K562 (cell line): ENCODE measurements around the gene KAT6B. TPM values are rescaled to one million over a fixed set of nuclear protein-coding genes. Genes with fewer than 3 reads are reported as not detected.
A peak's percentile ranks its signal among the peaks of the same experiment; 100 is the strongest.

ENCODE experiments used
- CBX8 ChIP-seq: fragments of 200-600 bp; sonication (generic); IDR thresholded peaks from 2 replicates; pipeline ENCODE4 v1.6.1; 2012; ENCODE audit warnings: borderline replicate concordance, mixed run types, low read depth, mild to moderate bottlenecking, moderate library complexity, mixed read lengths, low read length, control low read depth, inconsistent platforms; ENCODE audit not compliant: poor library complexity, severe bottlenecking; ENCODE audit errors: extremely low read depth
- EP400 ChIP-seq: fragments of 450-650 bp; IDR thresholded peaks from 2 replicates; pipeline ENCODE4 v1.6.1; 2017; ENCODE audit warnings: antibody characterized with exemption, mild to moderate bottlenecking, moderate library complexity
- FOXJ3 ChIP-seq: sonication (generic); formaldehyde crosslinking; IDR thresholded peaks from 2 replicates; pipeline ENCODE4 v1.4.0; 2020; ENCODE audit warnings: mild to moderate bottlenecking, missing genetic modification reagents
- FOXK1 ChIP-seq: sonication (generic); formaldehyde crosslinking; IDR thresholded peaks from 2 replicates; pipeline ENCODE4 v1.8.0; 2022; ENCODE audit warnings: missing genetic modification reagents, mild to moderate bottlenecking, borderline replicate concordance
- FOXP1 ChIP-seq: sonication (generic); formaldehyde crosslinking; IDR thresholded peaks from 2 replicates; pipeline ENCODE4 v1.8.0; 2022; ENCODE audit warnings: mild to moderate bottlenecking, missing genetic modification reagents
- GABPA ChIP-seq: fragments of 200-800 bp; sonication (Bioruptor generic); conservative IDR thresholded peaks from 2 replicates; pipeline ENCODE4 v1.6.1; 2016; ENCODE audit warnings: low read depth, missing genetic modification characterization, missing compliant biosample characterization
- MAFF ChIP-seq: IDR thresholded peaks from 2 replicates; pipeline ENCODE4 v1.6.1; 2012; ENCODE audit warnings: low read length, improper control_type of control experiment
- MAFK ChIP-seq: IDR thresholded peaks from 2 replicates; pipeline ENCODE4 v1.6.1; 2011; ENCODE audit warnings: low read length, improper control_type of control experiment
- MTA3 ChIP-seq: fragments of 450-650 bp; formaldehyde crosslinking; IDR thresholded peaks from 2 replicates; pipeline ENCODE4 v1.6.1; 2017; ENCODE audit warnings: mild to moderate bottlenecking, borderline replicate concordance
- NKRF ChIP-seq: fragments of 450-650 bp; IDR thresholded peaks from 2 replicates; pipeline ENCODE4 v1.6.1; 2016; ENCODE audit warnings: borderline replicate concordance
- NR2C2 ChIP-seq, 2 experiments: fragments of 200-800 bp in 1 of 2; sonication (Bioruptor generic) in 1 of 2; sonication (generic) in 1 of 2; formaldehyde crosslinking in 1 of 2; IDR thresholded peaks; 2 replicates each; pipeline versions ENCODE4 v1.6.1 to v1.8.0; 2016 to 2022; ENCODE audit warnings: mild to moderate bottlenecking in 1 of 2, missing compliant biosample characterization in 1 of 2, missing genetic modification characterization in 1 of 2, missing genetic modification reagents in 1 of 2
- PHTF2 ChIP-seq: fragments of 250-450 bp; sonication (Bioruptor Pico); IDR thresholded peaks from 2 replicates; pipeline ENCODE4 v1.5.0; 2021; ENCODE audit warnings: mild to moderate bottlenecking
- POLR2G ChIP-seq: fragments of 200-400 bp; formaldehyde crosslinking; IDR thresholded peaks from 2 replicates; pipeline ENCODE4 v1.6.1; 2017; ENCODE audit warnings: low read depth, mild to moderate bottlenecking, antibody characterized with exemption, low read length, moderate library complexity
- RFX5 ChIP-seq: IDR thresholded peaks from 2 replicates; pipeline ENCODE4 v1.6.1; 2011; ENCODE audit warnings: low read depth, mild to moderate bottlenecking, improper control_type of control experiment, low read length
- SNAPC5 ChIP-seq: fragments of 250-450 bp; sonication (Bioruptor Pico); IDR thresholded peaks from 2 replicates; pipeline ENCODE4 v1.8.0; 2021; ENCODE audit warnings: moderate library complexity, mild to moderate bottlenecking, inconsistent platforms
- SREBF1 ChIP-seq: fragments of 150-350 bp; IDR thresholded peaks from 2 replicates; pipeline ENCODE4 v1.6.1; 2014; ENCODE audit warnings: antibody characterized with exemption, low read depth, low read length, borderline replicate concordance
- USF1 ChIP-seq: sonication (generic); formaldehyde crosslinking; IDR thresholded peaks from 2 replicates; pipeline ENCODE4 v1.9.0; 2022; ENCODE audit warnings: mild to moderate bottlenecking, missing genetic modification reagents
- ZFP36 ChIP-seq: fragments of 150-350 bp; IDR thresholded peaks from 2 replicates; pipeline ENCODE4 v1.6.1; 2018; ENCODE audit warnings: low read length, low read depth; ENCODE audit not compliant: partially characterized antibody
- ZKSCAN1 ChIP-seq: fragments of 150-350 bp; IDR thresholded peaks from 2 replicates; pipeline ENCODE4 v1.6.1; 2016; ENCODE audit warnings: low read depth, low read length
- ZNF124 ChIP-seq: sonication (generic); formaldehyde crosslinking; IDR thresholded peaks from 2 replicates; pipeline ENCODE4 v1.8.1; 2022; ENCODE audit warnings: missing genetic modification reagents
- ZNF263 ChIP-seq: sonication (generic); formaldehyde crosslinking; IDR thresholded peaks from 2 replicates; pipeline ENCODE4 v1.8.0; 2022; ENCODE audit warnings: mild to moderate bottlenecking, missing genetic modification reagents, borderline replicate concordance
- ZNF431 ChIP-seq: sonication (generic); formaldehyde crosslinking; IDR thresholded peaks from 2 replicates; pipeline ENCODE4 v1.8.0; 2022; ENCODE audit warnings: mild to moderate bottlenecking, missing genetic modification reagents
- ZNF512 ChIP-seq: IDR thresholded peaks from 2 replicates; pipeline ENCODE4 v1.6.1; 2016; ENCODE audit warnings: missing genetic modification characterization, missing compliant biosample characterization
- ZNF696 ChIP-seq: fragments of 250-450 bp; sonication (Bioruptor Pico); conservative IDR thresholded peaks from 2 replicates; pipeline ENCODE4 v1.4.0; 2020; ENCODE audit warnings: mild to moderate bottlenecking, moderate library complexity
- ZSCAN29 ChIP-seq: fragments of 450-650 bp; IDR thresholded peaks from 2 replicates; pipeline ENCODE4 v1.6.1; 2017
- polyA plus RNA-seq, 8 experiments: library from polyadenylated mRNA; depleted of rRNA in 4 of 8; stranded (reverse) in 5 of 8; unstranded in 3 of 8; fragments of >200 nt; fragmentation: Nextera tagmentation in 2 of 8; fragmentation: Illumina TruSeq in 1 of 8; extraction: Ambion mirVana in 2 of 8; extraction: Trizol in 1 of 8; gene quantifications; 2 replicates each; pipeline versions ENCODE4 v1.2.1 to v1.2.3, GENCODE V29; 2011 to 2014; ENCODE audit warnings: inconsistent platforms in 1 of 8, missing spikeins in 1 of 8
- total RNA-seq, 7 experiments: library from RNA; depleted of rRNA in 6 of 7; stranded (reverse); fragments of >200 nt in 6 of 7; fragmentation: Illumina TruSeq in 2 of 7; extraction: Trizol in 2 of 7; gene quantifications; 2 replicates each; pipeline versions ENCODE4 v1.2.1 to v1.2.3, GENCODE V29; 2011 to 2021; ENCODE audit warnings: low replicate concordance in 1 of 7

Gene KAT6B
- total and polyA plus RNA-seq, 9 of the 15 experiments (the other 6 are each of a cell fraction or from before 2014, with no cell fraction given) = 1.4 to 9.2 (median 6.8) TPM

- TF ChIP-seq NKRF = no peak
- no peak for TF ChIP-seq FOXP1 (CRISPR knock-in tag)
- TF ChIP-seq ZNF124 (CRISPR knock-in tag) = no peak
- TF ChIP-seq MTA3 = no peak
- TF ChIP-seq RFX5 = no peak
- TF ChIP-seq ZKSCAN1 = no peak
- no peak for TF ChIP-seq ZNF696 (CRISPR knock-in tag)
- no peak for TF ChIP-seq CBX8
- no peak for TF ChIP-seq GABPA (tag)
- TF ChIP-seq FOXK1 (CRISPR knock-in tag) = no peak
- peak; percentile 93 for TF ChIP-seq ZFP36
- TF ChIP-seq ZNF512 (tag) = no peak
- TF ChIP-seq FOXJ3 = no peak
- no peak for TF ChIP-seq PHTF2 (CRISPR knock-in tag)
- no peak for TF ChIP-seq ZNF431
- no peak for TF ChIP-seq MAFF
- TF ChIP-seq EP400 = no peak
- TF ChIP-seq SREBF1 = no peak
- TF ChIP-seq POLR2G = no peak
- TF ChIP-seq ZNF263 (CRISPR knock-in tag) = no peak
- TF ChIP-seq MAFK = no peak
- no peak for TF ChIP-seq NR2C2 (CRISPR knock-in tag; IDR thresholded peaks at IDR 0.05)
- TF ChIP-seq NR2C2 (tag; IDR thresholded peaks at IDR 0.05) = no peak
- TF ChIP-seq SNAPC5 (CRISPR knock-in tag) = no peak
- no peak for TF ChIP-seq ZSCAN29
- TF ChIP-seq USF1 = no peak
Measured at GRCh38 chr10:75062506-75063299, 236.3 kb downstream of the KAT6B start (continued).
